ENCODE measurements around the gene TROAP.

Gene TROAP

GRCh38 chr12:49284672-49285071, 38.4 kb upstream of the TROAP start:
- TF ChIP-seq ELF4 (IDR thresholded peaks at IDR 0.05) (no peak), SUZ12 (IDR thresholded peaks at IDR 0.05) (no peak), ARNT (IDR thresholded peaks at IDR 0.05) (no peak), FOXA1 (IDR thresholded peaks at IDR 0.05) (no peak)
- CTCF ChIA-PET: interaction anchor here (0.5 to 2.1 kb wide), 9 partner anchors 8 to 232 kb away, joined by 3 to 12 read pairs (median 5); no protein-coding TSS in a partner anchor
- DNase-seq (ENCODE audit: extremely low spot score): no peak
- POLR2A ChIA-PET: interaction anchor here (0.8 to 2.5 kb wide), 7 partner anchors 13 to 154 kb away, joined by 3 to 11 read pairs (median 4); partner anchors contain the start of genes TROAP, TUBA1B and TUBA1C

GRCh38 chr12:49287876-49288275, 35.2 kb upstream of the TROAP start:
- ChIA-PET POLR2A (interaction anchor here (1.1 to 1.2 kb wide), 2 partner anchors 9 to 23 kb away, joined by 3 to 4 read pairs; partner anchors contain the start of gene TUBA1C), CTCF (interaction anchor here (1.0 to 3.5 kb wide), 10 partner anchors 9 to 340 kb away, joined by 3 to 29 read pairs (median 8); no protein-coding TSS in a partner anchor)
- no peak for DNase-seq (ENCODE audit: extremely low spot score)
- no peak for TF ChIP-seq PKNOX1 (IDR thresholded peaks at IDR 0.05)

GRCh38 chr12:49288412-49288853, 34.6 kb upstream of the TROAP start:
- ChIA-PET CTCF (interaction anchor here (0.6 to 3.5 kb wide), 17 partner anchors 9 to 339 kb away, joined by 3 to 29 read pairs (median 4); partner anchors contain the start of genes DNAJC22 and TROAP), POLR2A (interaction anchor here (1.1 to 3.0 kb wide), 5 partner anchors 9 to 53 kb away, joined by 3 to 15 read pairs (median 7); partner anchors contain the start of genes TROAP and TUBA1C)
- TF ChIP-seq PKNOX1 (IDR thresholded peaks at IDR 0.05): peak; percentile 46
- no peak for TF ChIP-seq FOXK2 (IDR thresholded peaks at IDR 0.05)
- peak; percentile 76 for DNase-seq (ENCODE audit: extremely low spot score)

- ChIA-PET POLR2A (interaction anchor here (1.0 to 3.0 kb wide), 6 partner anchors 9 to 53 kb away, joined by 3 to 15 read pairs (median 6); partner anchors contain the start of genes TROAP and TUBA1C), CTCF (interaction anchor here (0.5 to 3.5 kb wide), 18 partner anchors 8 to 430 kb away, joined by 3 to 29 read pairs (median 4); partner anchors contain the start of genes DNAJC22 and TROAP)
- DNase-seq (ENCODE audit: extremely low spot score): no peak
- TF ChIP-seq HDGF (IDR thresholded peaks at IDR 0.05; ENCODE audit: borderline replicate concordance): no peak
- TF ChIP-seq ARNT (IDR thresholded peaks at IDR 0.05): no peak
- TF ChIP-seq FOXA1 (IDR thresholded peaks at IDR 0.05): no peak
- no peak for TF ChIP-seq ZNF384 (IDR thresholded peaks at IDR 0.05)
These were observed 34.0 kb upstream of the TROAP start for GRCh38 chr12:49288922-49289555.

GRCh38 chr12:49292729-49293055, 30.4 kb upstream of the TROAP start:
- CTCF ChIA-PET: interaction anchor here (0.6 to 2.5 kb wide), 12 partner anchors 9 to 221 kb away, joined by 3 to 12 read pairs (median 4); partner anchors contain the start of genes C1QL4 and DNAJC22

GRCh38 chr12:49293056-49293956, 29.7 kb upstream of the TROAP start:
- DNase-seq (ENCODE audit: extremely low spot score): no peak
- ChIA-PET POLR2A (interaction anchor here (0.9 to 2.9 kb wide), 7 partner anchors 29 to 163 kb away, joined by 3 to 15 read pairs (median 6); partner anchors contain the start of genes DNAJC22, SPATS2, TROAP and TUBA1B), CTCF (interaction anchor here (0.8 to 3.0 kb wide), 11 partner anchors 9 to 220 kb away, joined by 3 to 12 read pairs (median 4); partner anchors contain the start of genes C1QL4 and DNAJC22)
- TF ChIP-seq HDGF (IDR thresholded peaks at IDR 0.05; ENCODE audit: borderline replicate concordance): no peak
- no peak for TF ChIP-seq ZNF384 (IDR thresholded peaks at IDR 0.05)
- no peak for TF ChIP-seq L3MBTL2 (conservative IDR thresholded peaks at IDR 0.05)
- TF ChIP-seq SUZ12 (IDR thresholded peaks at IDR 0.05): no peak
- TF ChIP-seq FOXA1 (IDR thresholded peaks at IDR 0.05): no peak

More at GRCh38 chr12:49292729-49293055, 30.4 kb upstream of the TROAP start:
- DNase-seq (ENCODE audit: extremely low spot score): no peak
- TF ChIP-seq HDGF (IDR thresholded peaks at IDR 0.05; ENCODE audit: borderline replicate concordance) (0 out of 2 replicates have a peak, but pooled peaks have one; percentile 58), ARNT (IDR thresholded peaks at IDR 0.05) (no peak), FOXK2 (IDR thresholded peaks at IDR 0.05) (no peak), NFRKB (IDR thresholded peaks at IDR 0.05) (no peak), L3MBTL2 (conservative IDR thresholded peaks at IDR 0.05) (no peak), LEF1 (IDR thresholded peaks at IDR 0.05; ENCODE audit: borderline replicate concordance) (no peak)
- POLR2A ChIA-PET: interaction anchor here (0.9 to 2.2 kb wide), 4 partner anchors 30 to 162 kb away, joined by 3 to 15 read pairs (median 4); partner anchors contain the start of genes DNAJC22, TROAP and TUBA1B

GRCh38 chr12:49294086-49294803, 28.8 kb upstream of the TROAP start:
- CTCF ChIA-PET: interaction anchor here (0.6 to 3.7 kb wide), 11 partner anchors 10 to 64 kb away, joined by 3 to 34 read pairs (median 8); partner anchors contain the start of gene TROAP
- no peak for DNase-seq (ENCODE audit: extremely low spot score)
- TF ChIP-seq ZNF384 (IDR thresholded peaks at IDR 0.05) (no peak), FOXA1 (IDR thresholded peaks at IDR 0.05) (no peak), ELF4 (IDR thresholded peaks at IDR 0.05) (no peak), BHLHE40 (IDR thresholded peaks at IDR 0.05; ENCODE audit: borderline replicate concordance) (no peak), ARNT (IDR thresholded peaks at IDR 0.05) (no peak), HDGF (IDR thresholded peaks at IDR 0.05; ENCODE audit: borderline replicate concordance) (no peak), FOXK2 (IDR thresholded peaks at IDR 0.05) (no peak), CTBP1 (IDR thresholded peaks at IDR 0.05; ENCODE audit: borderline replicate concordance) (no peak), SUZ12 (IDR thresholded peaks at IDR 0.05) (no peak), FOXM1 (IDR thresholded peaks at IDR 0.05; ENCODE audit: borderline replicate concordance) (no peak), LEF1 (IDR thresholded peaks at IDR 0.05; ENCODE audit: borderline replicate concordance) (no peak), PKNOX1 (IDR thresholded peaks at IDR 0.05) (no peak), TARDBP (IDR thresholded peaks at IDR 0.05) (no peak), L3MBTL2 (conservative IDR thresholded peaks at IDR 0.05) (no peak), SP1 (IDR thresholded peaks at IDR 0.05) (no peak), NFRKB (IDR thresholded peaks at IDR 0.05) (no peak)
- POLR2A ChIA-PET: interaction anchor here (1.1 to 5.8 kb wide), 7 partner anchors 28 to 163 kb away, joined by 4 to 68 read pairs (median 9); partner anchors contain the start of genes SPATS2, TROAP and TUBA1B
